Mucosa of stomach (tissue), 1 donor: ENCODE measurements around the gene CPT1C.

Experiments used
- H3K27me3 ChIP-seq: one replicate; pipeline ENCODE4 v1.7.0; 2013; ENCODE audit warnings: mild to moderate bottlenecking, low read length; ENCODE audit not compliant: control insufficient read depth, insufficient read depth
- H3K36me3 ChIP-seq: one replicate; pipeline ENCODE4 v1.7.0; 2013; ENCODE audit warnings: low read length; ENCODE audit not compliant: control insufficient read depth, insufficient read depth
- H3K4me1 ChIP-seq: one replicate; pipeline ENCODE4 v1.7.0; 2013; ENCODE audit warnings: mild to moderate bottlenecking, low read length; ENCODE audit not compliant: control insufficient read depth, insufficient read depth
- H3K4me3 ChIP-seq: one replicate; pipeline ENCODE4 v1.7.0; 2013; ENCODE audit warnings: low read length
- H3K9ac ChIP-seq: one replicate; pipeline ENCODE4 v1.7.0; 2013; ENCODE audit warnings: mild to moderate bottlenecking, low read length, moderate library complexity
- H3K9me3 ChIP-seq: one replicate; pipeline ENCODE4 v1.7.0; 2013; ENCODE audit warnings: mild to moderate bottlenecking, low read length, moderate library complexity; ENCODE audit not compliant: control insufficient read depth
- donor health status: Pancreatic carcinoma.

Gene CPT1C

GRCh38 chr19:49653466-49653806 lies 37.5 kb upstream of the CPT1C start:
- Histone ChIP-seq H3K4me3 (no peak overlapping the region), H3K36me3 (peaks cover 14% of the 10 kb centered on the region), H3K27me3 (no peaks in the 10 kb centered on the region), H3K4me1 (no peaks in the 10 kb centered on the region), H3K9me3 (no peaks in the 10 kb centered on the region), H3K9ac (no peak overlapping the region)

- H3K27me3 ChIP-seq: no peaks in the 10 kb centered on the region
- no peak overlapping the region for H3K9ac ChIP-seq
- H3K4me1 ChIP-seq: no peaks in the 10 kb centered on the region
- H3K36me3 ChIP-seq: peaks cover 25% of the 10 kb centered on the region
- H3K4me3 ChIP-seq: no peak overlapping the region
- H3K9me3 ChIP-seq: no peaks in the 10 kb centered on the region
These were observed 36.3 kb upstream of the CPT1C start for GRCh38 chr19:49654581-49654980.

- H3K27me3 ChIP-seq: no peaks in the 10 kb centered on the region
- no peaks in the 10 kb centered on the region for H3K4me1 ChIP-seq
- H3K9ac ChIP-seq: no peak overlapping the region
- H3K9me3 ChIP-seq: no peaks in the 10 kb centered on the region
- no peak overlapping the region for H3K4me3 ChIP-seq
- peaks cover 28% of the 10 kb centered on the region for H3K36me3 ChIP-seq
These were observed 35.1 kb upstream of the CPT1C start for GRCh38 chr19:49655570-49656455.

- peaks cover 28% of the 10 kb centered on the region for H3K36me3 ChIP-seq
- no peaks in the 10 kb centered on the region for H3K27me3 ChIP-seq
- H3K4me3 ChIP-seq: no peak overlapping the region
- H3K9ac ChIP-seq: no peak overlapping the region
- no peaks in the 10 kb centered on the region for H3K4me1 ChIP-seq
- no peaks in the 10 kb centered on the region for H3K9me3 ChIP-seq
These were observed 34.3 kb upstream of the CPT1C start for GRCh38 chr19:49656456-49657109.

GRCh38 chr19:49657493-49658138 lies 33.3 kb upstream of the CPT1C start:
- no peak overlapping the region for H3K9ac ChIP-seq
- H3K36me3 ChIP-seq: peaks cover 32% of the 10 kb centered on the region
- H3K27me3 ChIP-seq: no peaks in the 10 kb centered on the region
- no peaks in the 10 kb centered on the region for H3K9me3 ChIP-seq
- H3K4me1 ChIP-seq: no peaks in the 10 kb centered on the region
- no peak overlapping the region for H3K4me3 ChIP-seq

- H3K4me1 ChIP-seq: no peaks in the 10 kb centered on the region
- peaks cover 32% of the 10 kb centered on the region for H3K36me3 ChIP-seq
- no peak overlapping the region for H3K4me3 ChIP-seq
- H3K27me3 ChIP-seq: no peaks in the 10 kb centered on the region
- no peak overlapping the region for H3K9ac ChIP-seq
- no peaks in the 10 kb centered on the region for H3K9me3 ChIP-seq
These were observed 32.8 kb upstream of the CPT1C start for GRCh38 chr19:49658139-49658517.

- H3K4me1 ChIP-seq: no peaks in the 10 kb centered on the region
- H3K27me3 ChIP-seq: no peaks in the 10 kb centered on the region
- H3K9me3 ChIP-seq: no peaks in the 10 kb centered on the region
- H3K9ac ChIP-seq: no peak overlapping the region
- peaks cover 32% of the 10 kb centered on the region for H3K36me3 ChIP-seq
- H3K4me3 ChIP-seq: no peak overlapping the region
These were observed 32.1 kb upstream of the CPT1C start for GRCh38 chr19:49658566-49659442.

GRCh38 chr19:49660338-49660961 lies 30.5 kb upstream of the CPT1C start:
- Histone ChIP-seq H3K36me3 (peaks cover 26% of the 10 kb centered on the region), H3K9ac (no peak overlapping the region), H3K4me3 (no peak overlapping the region), H3K9me3 (no peaks in the 10 kb centered on the region), H3K4me1 (peaks cover 6% of the 10 kb centered on the region), H3K27me3 (no peaks in the 10 kb centered on the region)

GRCh38 chr19:49662011-49662410 lies 28.9 kb upstream of the CPT1C start:
- no peak overlapping the region for H3K4me3 ChIP-seq
- no peak overlapping the region for H3K9ac ChIP-seq
- H3K27me3 ChIP-seq: no peaks in the 10 kb centered on the region
- peaks cover 14% of the 10 kb centered on the region for H3K4me1 ChIP-seq
- no peaks in the 10 kb centered on the region for H3K9me3 ChIP-seq
- H3K36me3 ChIP-seq: peaks cover 21% of the 10 kb centered on the region

GRCh38 chr19:49663224-49663623 lies 27.7 kb upstream of the CPT1C start:
- H3K4me3 ChIP-seq: no peak overlapping the region
- H3K9ac ChIP-seq: no peak overlapping the region
- H3K4me1 ChIP-seq: peaks cover 14% of the 10 kb centered on the region
- no peaks in the 10 kb centered on the region for H3K27me3 ChIP-seq
- H3K36me3 ChIP-seq: peaks cover 21% of the 10 kb centered on the region
- no peaks in the 10 kb centered on the region for H3K9me3 ChIP-seq
